Measurements from ENCODE around the gene VRK3. TPM values are rescaled to one million over a fixed set of nuclear protein-coding genes. Genes with fewer than 3 reads are reported as not detected.
"Not testable (repeated sequence)": the region's sequence is repeated elsewhere in the genome, so short reads cannot be mapped to it uniquely, and the experiment has no call there.

The VRK3 gene
- total and polyA plus RNA-seq, 2 donors (not counting 1 experiment from before 2014, with no cell fraction given), result 58.5 to 123 TPM

DNA sequence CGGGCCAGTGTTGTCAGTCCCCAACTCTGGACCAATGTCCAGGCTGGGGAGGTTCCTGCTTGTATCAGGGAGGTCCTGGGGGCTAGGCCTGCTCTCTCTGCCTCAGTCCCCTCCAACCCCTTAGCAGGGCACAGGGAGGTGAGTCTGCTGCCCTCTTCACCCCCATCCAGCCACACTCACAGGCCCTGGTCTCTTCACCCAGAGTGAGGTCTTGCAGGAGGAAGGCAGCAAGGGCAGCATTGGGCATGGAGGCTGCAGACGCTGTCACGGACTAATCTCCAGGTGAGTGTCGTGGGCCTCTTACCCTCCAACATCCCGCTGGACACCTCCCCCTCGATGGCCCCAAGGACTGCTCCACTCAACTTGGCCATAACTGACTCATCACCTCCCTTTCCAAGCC lies 52.3 kb downstream of the VRK3 start:
- Histone ChIP-seq H3K4me2 (replicated peaks; ENCODE audit: low read depth, low read length, poor library complexity, severe bottlenecking) (no peak overlapping the region), H3K27me3 (replicated peaks in 1 of 4; ENCODE audit: control extremely low read depth in 1 of 4, control insufficient read depth in 3 of 4, insufficient read depth in 4 of 4, low read length in 3 of 4) (peaks cover 0 to 10% (median 8%) of the 10 kb centered on the region in 4 experiments), H2AFZ (ENCODE audit: insufficient read depth, low read depth, low read length, poor library complexity, severe bottlenecking) (no peak overlapping the region), H3K4me1 (ENCODE audit: control insufficient read depth in 2 of 2, insufficient read depth in 2 of 2, low read length in 2 of 2) (no peaks in the 10 kb centered on the region), H3K79me2 (ENCODE audit: control insufficient read depth, insufficient read depth, low read length) (no peaks in the 10 kb centered on the region), H3K9me3 (ENCODE audit: control extremely low read depth in 1 of 3, control insufficient read depth in 2 of 3, insufficient read depth in 1 of 3, low read length in 2 of 3) (peaks cover 0 to 8% (median 0%) of the 10 kb centered on the region in 3 donors), H3K9ac (ENCODE audit: low read length) (no peak overlapping the region), H4K20me1 (ENCODE audit: control insufficient read depth, insufficient read depth, low read length, poor library complexity, severe bottlenecking) (no peaks in the 10 kb centered on the region), H3K36me3 (replicated peaks in 1 of 2; ENCODE audit: control extremely low read depth in 1 of 2, control insufficient read depth in 1 of 2, extremely low read depth in 1 of 2, insufficient read depth in 2 of 2, low read length in 1 of 2) (peaks cover 2 to 19% of the 10 kb centered on the region in 2 experiments), H3K4me3 (ENCODE audit: control extremely low read depth in 1 of 5, extremely low read depth in 1 of 5, insufficient read depth in 1 of 5, low read depth in 2 of 5, low read length in 4 of 5) (no peak overlapping the region), H3K27ac (ENCODE audit: low read length in 2 of 2) (no peak overlapping the region)
- intact Hi-C loops (cut with micrococcal nuclease), result no loop called here
- Mint-ChIP-seq H3K4me1 (no peaks in the 10 kb centered on the region), H3K4me3 (no peak overlapping the region), H3K27ac (no peak overlapping the region), H3K27me3 (peaks cover 5% of the 10 kb centered on the region), H3K9me3 (ENCODE audit: insufficient read depth) (no peaks in the 10 kb centered on the region)
- ChIA-PET POLR2A (no interaction called here), CTCF (no interaction called here)
- ATAC-seq (ENCODE audit: low read depth), result no peak
- no peak for TF ChIP-seq EZH2 (IDR thresholded peaks at IDR 0.05; ENCODE audit: borderline replicate concordance, insufficient read depth, low read depth, low read length, poor library complexity, severe bottlenecking)
- 80% methylated on average over 6 of the region's 6 CpGs for WGBS (ENCODE audit: insufficient coverage)
- no peak for DNase-seq

DNA sequence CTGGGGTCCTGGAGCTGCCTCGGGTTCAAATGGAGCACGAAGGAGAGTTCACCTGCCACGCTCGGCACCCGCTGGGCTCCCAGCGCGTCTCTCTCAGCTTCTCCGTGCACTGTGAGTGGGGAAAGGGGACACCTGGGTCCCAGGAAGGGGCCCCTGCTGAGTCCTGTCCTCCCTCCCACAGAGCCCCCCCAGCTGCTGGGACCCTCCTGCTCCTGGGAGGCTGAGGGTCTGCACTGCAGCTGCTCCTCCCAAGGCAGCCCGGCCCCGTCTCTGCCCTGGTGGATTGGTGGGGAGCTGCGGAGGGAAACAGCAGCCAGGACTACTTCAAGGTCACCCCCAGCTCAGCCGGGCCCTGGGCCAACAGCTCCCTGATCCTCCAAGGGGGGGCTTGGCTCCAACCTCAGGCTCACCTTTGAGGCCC lies 53.2 kb downstream of the VRK3 start:
- Mint-ChIP-seq H3K9me3 (ENCODE audit: insufficient read depth) (no peaks in the 10 kb centered on the region), H3K4me1 (no peaks in the 10 kb centered on the region), H3K27me3 (peaks cover 5% of the 10 kb centered on the region), H3K4me3 (no peak overlapping the region), H3K27ac (no peak overlapping the region)
- no peak overlapping the region for H3K4me2 ChIP-seq (replicated peaks; ENCODE audit: low read depth, low read length, poor library complexity, severe bottlenecking)
- ChIA-PET POLR2A (no interaction called here), CTCF (no interaction called here)
- TF ChIP-seq, protein P1, sequence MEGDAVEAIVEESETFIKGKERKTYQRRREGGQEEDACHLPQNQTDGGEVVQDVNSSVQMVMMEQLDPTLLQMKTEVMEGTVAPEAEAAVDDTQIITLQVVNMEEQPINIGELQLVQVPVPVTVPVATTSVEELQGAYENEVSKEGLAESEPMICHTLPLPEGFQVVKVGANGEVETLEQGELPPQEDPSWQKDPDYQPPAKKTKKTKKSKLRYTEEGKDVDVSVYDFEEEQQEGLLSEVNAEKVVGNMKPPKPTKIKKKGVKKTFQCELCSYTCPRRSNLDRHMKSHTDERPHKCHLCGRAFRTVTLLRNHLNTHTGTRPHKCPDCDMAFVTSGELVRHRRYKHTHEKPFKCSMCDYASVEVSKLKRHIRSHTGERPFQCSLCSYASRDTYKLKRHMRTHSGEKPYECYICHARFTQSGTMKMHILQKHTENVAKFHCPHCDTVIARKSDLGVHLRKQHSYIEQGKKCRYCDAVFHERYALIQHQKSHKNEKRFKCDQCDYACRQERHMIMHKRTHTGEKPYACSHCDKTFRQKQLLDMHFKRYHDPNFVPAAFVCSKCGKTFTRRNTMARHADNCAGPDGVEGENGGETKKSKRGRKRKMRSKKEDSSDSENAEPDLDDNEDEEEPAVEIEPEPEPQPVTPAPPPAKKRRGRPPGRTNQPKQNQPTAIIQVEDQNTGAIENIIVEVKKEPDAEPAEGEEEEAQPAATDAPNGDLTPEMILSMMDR (IDR thresholded peaks at IDR 0.05), result no peak
- no peak for TF ChIP-seq EZH2 (IDR thresholded peaks at IDR 0.05; ENCODE audit: borderline replicate concordance, insufficient read depth, low read depth, low read length, poor library complexity, severe bottlenecking)
- peaks cover 2 to 15% of the 10 kb centered on the region in 2 experiments for H3K36me3 ChIP-seq (replicated peaks in 1 of 2; ENCODE audit: control extremely low read depth in 1 of 2, control insufficient read depth in 1 of 2, extremely low read depth in 1 of 2, insufficient read depth in 2 of 2, low read length in 1 of 2)
- H3K4me3 ChIP-seq (ENCODE audit: control extremely low read depth in 1 of 5, extremely low read depth in 1 of 5, insufficient read depth in 1 of 5, low read depth in 2 of 5, low read length in 4 of 5), result no peak overlapping the region
- H2AFZ ChIP-seq (ENCODE audit: insufficient read depth, low read depth, low read length, poor library complexity, severe bottlenecking), result no peak overlapping the region
- no peak for DNase-seq
- peaks cover 0 to 10% (median 8%) of the 10 kb centered on the region in 4 experiments for H3K27me3 ChIP-seq (replicated peaks in 1 of 4; ENCODE audit: control extremely low read depth in 1 of 4, control insufficient read depth in 3 of 4, insufficient read depth in 4 of 4, low read length in 3 of 4)
- ATAC-seq (ENCODE audit: low read depth), result no peak
- H3K27ac ChIP-seq (ENCODE audit: low read length in 2 of 2), result no peak overlapping the region
- intact Hi-C loops (cut with micrococcal nuclease), result no loop called here
- H3K4me1 ChIP-seq (ENCODE audit: control insufficient read depth in 2 of 2, insufficient read depth in 2 of 2, low read length in 2 of 2), result no peaks in the 10 kb centered on the region
- H4K20me1 ChIP-seq (ENCODE audit: control insufficient read depth, insufficient read depth, low read length, poor library complexity, severe bottlenecking), result no peaks in the 10 kb centered on the region
- H3K9me3 ChIP-seq (ENCODE audit: control extremely low read depth in 1 of 3, control insufficient read depth in 2 of 3, insufficient read depth in 1 of 3, low read length in 2 of 3), result peaks cover 0 to 8% (median 0%) of the 10 kb centered on the region in 3 donors
- 80% methylated on average over 12 of the region's 12 CpGs for WGBS (ENCODE audit: insufficient coverage)
- H3K9ac ChIP-seq (ENCODE audit: low read length), result no peak overlapping the region
- H3K79me2 ChIP-seq (ENCODE audit: control insufficient read depth, insufficient read depth, low read length), result no peaks in the 10 kb centered on the region

DNA sequence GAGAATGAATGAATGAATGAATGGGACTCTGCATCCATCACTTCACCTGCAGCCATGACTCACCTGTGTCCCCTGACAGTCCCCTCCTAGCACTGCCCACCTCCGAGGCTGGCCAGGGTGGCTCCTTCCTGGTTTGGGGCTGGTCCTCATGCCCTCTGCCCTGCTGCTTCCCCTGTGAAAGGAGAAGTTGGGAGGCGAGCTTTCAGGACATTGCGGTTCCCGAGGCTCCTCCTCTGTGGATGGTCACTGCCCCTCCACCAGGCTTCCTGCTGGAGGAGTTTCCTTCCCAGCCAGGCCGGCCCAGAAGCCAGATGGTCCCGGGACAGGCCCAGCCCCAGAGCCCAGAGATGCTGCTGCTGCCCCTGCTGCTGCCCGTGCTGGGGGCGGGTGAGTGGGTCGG lies 55.8 kb downstream of the VRK3 start:
- H3K4me3 ChIP-seq (ENCODE audit: control extremely low read depth in 1 of 5, extremely low read depth in 1 of 5, insufficient read depth in 1 of 5, low read depth in 2 of 5, low read length in 4 of 5); CTCF ChIA-PET; H3K9ac ChIP-seq (ENCODE audit: low read length); ATAC-seq (ENCODE audit: low read depth); H4K20me1 ChIP-seq (ENCODE audit: control insufficient read depth, insufficient read depth, low read length, poor library complexity, severe bottlenecking); H3K79me2 ChIP-seq (ENCODE audit: control insufficient read depth, insufficient read depth, low read length); H3K4me1 Mint-ChIP-seq; H3K4me3 Mint-ChIP-seq; H3K4me1 ChIP-seq (ENCODE audit: control insufficient read depth in 2 of 2, insufficient read depth in 2 of 2, low read length in 2 of 2); H2AFZ ChIP-seq (ENCODE audit: insufficient read depth, low read depth, low read length, poor library complexity, severe bottlenecking); H3K4me2 ChIP-seq (replicated peaks; ENCODE audit: low read depth, low read length, poor library complexity, severe bottlenecking); H3K36me3 ChIP-seq (replicated peaks in 1 of 2; ENCODE audit: control extremely low read depth in 1 of 2, control insufficient read depth in 1 of 2, extremely low read depth in 1 of 2, insufficient read depth in 2 of 2, low read length in 1 of 2); POLR2A ChIA-PET; H3K9me3 Mint-ChIP-seq (ENCODE audit: insufficient read depth); DNase-seq; H3K27ac ChIP-seq (ENCODE audit: low read length in 2 of 2); H3K27me3 Mint-ChIP-seq; H3K27ac Mint-ChIP-seq; intact Hi-C loops (cut with micrococcal nuclease): not testable (repeated sequence)
- WGBS (ENCODE audit: insufficient coverage), result no CpG with 5 or more reads among the region's 9 CpGs
- peaks cover 0 to 10% (median 8%) of the 10 kb centered on the region in 4 experiments for H3K27me3 ChIP-seq (replicated peaks in 1 of 4; ENCODE audit: control extremely low read depth in 1 of 4, control insufficient read depth in 3 of 4, insufficient read depth in 4 of 4, low read length in 3 of 4)
- H3K9me3 ChIP-seq (ENCODE audit: control extremely low read depth in 1 of 3, control insufficient read depth in 2 of 3, insufficient read depth in 1 of 3, low read length in 2 of 3), result peaks cover 0 to 15% (median 0%) of the 10 kb centered on the region in 3 donors
